GM18909 (cell line): ENCODE results near the gene DDN.

ENCODE experiments used
- ATAC-seq: cut with Tn5 transposase; IDR thresholded peaks from one replicate; pipeline ENCODE4 v1.9.1; 2021; ENCODE audit warnings: mild to moderate bottlenecking; ENCODE audit not compliant: unreplicated experiment, poor library complexity

Gene DDN

GRCh38 chr12:49015196-49015595 is 16.0 kb upstream of the DDN start:
- no peak for ATAC-seq

- no peak for ATAC-seq
Observed at GRCh38 chr12:49014547-49014946, 15.4 kb upstream of the DDN start.

GRCh38 chr12:49013428-49013827 is 14.3 kb upstream of the DDN start:
- no peak for ATAC-seq

GRCh38 chr12:49012739-49013138 is 13.6 kb upstream of the DDN start:
- ATAC-seq: no peak

- no peak for ATAC-seq
Observed at GRCh38 chr12:49010092-49010668, 11.0 kb upstream of the DDN start.

- no peak for ATAC-seq
Observed at GRCh38 chr12:49008943-49009342, 9.8 kb upstream of the DDN start.

GRCh38 chr12:49000346-49000745 is 1.2 kb upstream of the DDN start:
- ATAC-seq: no peak

- peak; percentile 6 for ATAC-seq
Observed at GRCh38 chr12:48998497-48999353, 450 bp downstream of the DDN start.

- ATAC-seq: peak; percentile 45
Observed at GRCh38 chr12:48997719-48998496, 1.3 kb downstream of the DDN start.

- ATAC-seq: no peak
Observed at GRCh38 chr12:48996794-48997718, 2.1 kb downstream of the DDN start.

- ATAC-seq: no peak
Observed at GRCh38 chr12:48995086-48995879, 3.9 kb downstream of the DDN start.

- no peak for ATAC-seq
Observed at GRCh38 chr12:48994224-48995085, 4.7 kb downstream of the DDN start.

- ATAC-seq: no peak
Observed at GRCh38 chr12:48993787-48994186, 5.4 kb downstream of the DDN start.

GRCh38 chr12:48991247-48992050 is 7.7 kb downstream of the DDN start:
- no peak for ATAC-seq

- ATAC-seq: no peak
Observed at GRCh38 chr12:48990552-48990951, 8.6 kb downstream of the DDN start.

GRCh38 chr12:48988030-48988649 is 11.0 kb downstream of the DDN start:
- ATAC-seq: no peak

GRCh38 chr12:48986720-48987291 is 12.4 kb downstream of the DDN start:
- ATAC-seq: no peak
